Panc1 (cell line): ENCODE measurements around the gene SLC22A23.

Experiments used
- REST ChIP-seq, 2 experiments: IDR thresholded peaks; 2 replicates each; pipeline ENCODE4 v1.6.1; 2011 to 2012; ENCODE audit warnings: low read depth in 2 of 2, control low read depth in 1 of 2, low read length in 1 of 2, mild to moderate bottlenecking in 1 of 2, moderate library complexity in 1 of 2; ENCODE audit not compliant: insufficient read depth in 1 of 2
- TCF7L2 ChIP-seq: IDR thresholded peaks from 2 replicates; pipeline ENCODE4 v1.6.1; 2011; ENCODE audit warnings: mild to moderate bottlenecking, low read depth, low read length, inconsistent platforms
- TF ChIP-seq, protein P1 (sequence below): fragments of 450-650 bp; IDR thresholded peaks from 2 replicates; pipeline ENCODE4 v1.5.1; 2017; ENCODE audit warnings: mild to moderate bottlenecking

GRCh38 chr6:3314621-3315467 lies 142.0 kb downstream of the SLC22A23 start:
- TF ChIP-seq, protein P1, sequence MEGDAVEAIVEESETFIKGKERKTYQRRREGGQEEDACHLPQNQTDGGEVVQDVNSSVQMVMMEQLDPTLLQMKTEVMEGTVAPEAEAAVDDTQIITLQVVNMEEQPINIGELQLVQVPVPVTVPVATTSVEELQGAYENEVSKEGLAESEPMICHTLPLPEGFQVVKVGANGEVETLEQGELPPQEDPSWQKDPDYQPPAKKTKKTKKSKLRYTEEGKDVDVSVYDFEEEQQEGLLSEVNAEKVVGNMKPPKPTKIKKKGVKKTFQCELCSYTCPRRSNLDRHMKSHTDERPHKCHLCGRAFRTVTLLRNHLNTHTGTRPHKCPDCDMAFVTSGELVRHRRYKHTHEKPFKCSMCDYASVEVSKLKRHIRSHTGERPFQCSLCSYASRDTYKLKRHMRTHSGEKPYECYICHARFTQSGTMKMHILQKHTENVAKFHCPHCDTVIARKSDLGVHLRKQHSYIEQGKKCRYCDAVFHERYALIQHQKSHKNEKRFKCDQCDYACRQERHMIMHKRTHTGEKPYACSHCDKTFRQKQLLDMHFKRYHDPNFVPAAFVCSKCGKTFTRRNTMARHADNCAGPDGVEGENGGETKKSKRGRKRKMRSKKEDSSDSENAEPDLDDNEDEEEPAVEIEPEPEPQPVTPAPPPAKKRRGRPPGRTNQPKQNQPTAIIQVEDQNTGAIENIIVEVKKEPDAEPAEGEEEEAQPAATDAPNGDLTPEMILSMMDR, result no peak
- TF ChIP-seq REST (IDR thresholded peaks at IDR 0.05; ENCODE audit: insufficient read depth in 1 of 2, low read depth in 2 of 2, low read length in 1 of 2) (no peak), TCF7L2 (no peak)
